CD4-positive, alpha-beta T cell treated with Interleukin-15 for 4 hours (primary cell): ENCODE results near the gene GRID2.
"Not testable (repeated sequence)": the region's sequence is repeated elsewhere in the genome, so short reads cannot be mapped to it uniquely, and the experiment has no call there.

Experiments
- DNase-seq: peaks from one replicate; pipeline ENCODE4 v3.0.0-alpha.2; 2020; ENCODE audit warnings: low spot score

GRID2 gene

DNA sequence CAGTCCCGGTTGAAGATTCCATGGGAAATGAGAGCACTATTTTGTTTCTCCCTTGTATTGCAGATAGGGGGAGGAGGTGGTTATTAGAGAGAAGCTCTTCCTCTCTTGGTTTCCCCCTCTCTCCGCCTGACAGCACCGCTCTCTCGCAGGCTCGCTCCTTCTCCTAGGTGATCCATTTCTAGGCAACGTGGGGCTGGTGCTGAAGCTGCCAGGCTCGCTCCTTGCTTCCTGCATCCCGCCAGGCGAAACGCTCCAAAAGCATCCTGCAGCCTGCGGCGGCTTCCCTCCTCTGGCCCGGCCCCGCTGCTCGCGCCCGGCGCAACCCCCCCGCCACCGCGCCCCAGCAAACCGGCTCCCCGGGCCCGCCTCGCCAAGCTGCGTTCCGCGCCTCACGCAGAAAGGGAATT, at the start of gene GRID2:
GRID2 (plus strand) TSS at position 346 of the 407 bp plus-strand sequence.
- no peak for DNase-seq

GRCh38 chr4:92253986-92254671, 49.6 kb upstream of the GRID2 start:
- DNase-seq: no peak

GRCh38 chr4:92254767-92255442, 48.9 kb upstream of the GRID2 start:
- no peak for DNase-seq

- DNase-seq: no peak
Observed at GRCh38 chr4:92255920-92256244, 47.9 kb upstream of the GRID2 start.

DNA sequence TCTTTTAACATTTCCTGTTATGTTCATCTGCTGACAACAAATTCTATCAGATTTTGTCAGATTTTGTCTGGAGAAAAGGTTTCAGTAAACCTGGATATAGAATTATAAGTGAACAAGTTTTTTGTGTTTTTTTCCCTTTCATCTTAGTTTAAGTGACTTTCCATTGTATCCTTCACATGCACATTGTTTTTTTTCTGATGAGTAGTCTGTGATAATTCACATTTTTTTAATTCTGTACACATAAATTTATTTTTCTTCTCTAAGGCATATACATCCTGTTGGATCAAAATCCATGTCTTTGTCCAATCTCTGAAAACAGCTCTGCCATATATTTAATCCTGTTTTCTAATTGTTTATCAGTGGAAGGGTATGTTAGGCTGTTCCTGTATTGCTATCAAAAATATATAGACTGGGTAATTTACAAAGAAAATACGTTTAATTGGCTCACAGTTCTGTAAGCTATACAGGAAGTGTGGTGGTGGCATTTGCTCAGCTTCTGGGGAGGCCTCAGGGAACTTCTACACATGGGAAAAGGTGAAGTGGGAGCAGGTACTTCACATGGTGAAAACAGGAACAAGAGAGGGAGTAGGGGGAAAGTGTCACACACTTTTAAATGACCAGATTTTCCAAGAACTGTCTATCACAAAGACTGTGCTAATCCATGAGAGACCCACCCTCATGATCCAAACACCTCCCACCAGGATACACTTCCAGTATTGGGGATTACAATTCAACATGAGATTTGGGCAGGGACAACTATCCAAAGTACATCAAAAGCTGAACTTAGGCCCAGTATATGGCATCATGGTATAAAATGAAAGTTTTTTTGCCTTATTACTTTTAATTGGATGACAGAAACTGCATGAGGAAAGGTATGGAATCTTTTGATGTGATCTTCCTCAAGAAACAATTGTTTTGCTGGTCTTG, 45.6 kb upstream of the GRID2 start:
- DNase-seq: no peak

GRCh38 chr4:92261256-92261655, 42.5 kb upstream of the GRID2 start:
- no peak for DNase-seq

DNA sequence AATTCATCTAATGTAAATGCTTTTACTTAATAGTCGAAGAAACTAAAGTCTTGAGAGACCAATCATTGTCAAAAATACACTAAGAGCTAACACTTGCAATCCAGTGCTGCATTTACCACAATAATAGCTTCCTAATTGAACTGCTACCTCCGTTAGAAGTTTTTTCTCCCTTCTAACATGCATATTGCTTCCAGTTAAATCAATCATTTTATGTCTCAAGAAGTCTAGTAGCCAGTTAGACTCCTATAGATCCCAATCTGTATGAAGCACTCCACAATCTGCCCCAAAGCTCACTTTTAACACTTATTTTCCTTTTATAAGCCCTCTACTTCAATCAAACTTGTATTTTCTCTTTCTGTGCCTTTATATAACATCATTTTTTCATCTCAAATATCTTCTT, 41.4 kb upstream of the GRID2 start:
- no peak for DNase-seq

DNA sequence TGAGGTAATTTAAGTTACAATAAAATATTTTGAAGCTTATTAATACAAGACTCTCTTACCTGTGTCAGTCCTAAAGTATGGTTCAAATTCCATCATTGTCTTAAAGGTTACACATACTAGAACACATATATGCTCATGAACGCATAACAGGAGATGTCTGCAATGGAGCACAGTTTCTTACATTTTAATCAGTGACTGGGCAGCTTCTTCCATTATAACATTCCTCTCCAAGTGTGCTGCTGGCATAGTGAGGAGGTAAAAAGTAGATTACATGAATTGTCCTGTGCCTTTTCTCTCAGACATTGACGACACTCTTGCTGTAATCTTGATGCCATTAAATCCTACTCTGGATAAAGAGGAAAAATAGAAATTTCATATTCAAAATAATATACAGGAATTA, 40.8 kb upstream of the GRID2 start:
- DNase-seq: no peak

DNA sequence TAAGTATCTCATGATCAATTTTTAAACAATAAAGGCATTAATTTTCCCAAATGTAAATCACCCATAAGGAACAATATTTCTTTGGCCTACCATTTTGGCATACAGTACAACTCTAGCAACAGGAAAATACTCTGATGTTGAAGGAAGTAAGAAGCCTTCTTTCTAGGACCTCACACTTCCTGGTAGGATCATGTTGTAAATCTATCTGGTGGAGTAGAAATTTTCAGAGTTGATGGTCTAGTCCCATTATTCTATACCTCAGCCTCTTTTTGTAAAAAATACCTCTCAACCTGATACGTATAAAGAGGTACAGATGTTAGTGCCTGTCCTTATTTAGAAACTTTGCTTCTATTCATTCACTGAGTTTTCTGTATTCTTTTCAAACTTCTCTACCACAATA, 40.2 kb upstream of the GRID2 start:
- no peak for DNase-seq

DNA sequence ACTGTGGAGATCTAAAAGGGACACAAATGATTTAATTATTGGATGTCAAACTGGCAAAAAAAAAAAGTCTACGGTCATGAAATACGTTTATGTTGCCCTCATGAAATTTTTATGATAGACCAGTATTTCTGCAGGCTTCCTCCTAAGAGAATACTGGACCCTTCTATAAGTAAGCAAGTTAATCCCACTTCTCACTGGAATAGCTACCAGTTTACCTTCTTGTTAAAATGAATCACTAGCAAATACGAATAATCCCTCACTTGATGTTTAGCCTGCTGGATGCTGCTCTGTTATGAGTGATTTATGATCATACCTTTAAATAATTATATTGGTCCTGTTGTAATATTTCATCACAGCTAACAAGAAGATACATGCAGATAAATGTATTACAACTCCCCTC, 39.6 kb upstream of the GRID2 start:
- DNase-seq: no peak

DNA sequence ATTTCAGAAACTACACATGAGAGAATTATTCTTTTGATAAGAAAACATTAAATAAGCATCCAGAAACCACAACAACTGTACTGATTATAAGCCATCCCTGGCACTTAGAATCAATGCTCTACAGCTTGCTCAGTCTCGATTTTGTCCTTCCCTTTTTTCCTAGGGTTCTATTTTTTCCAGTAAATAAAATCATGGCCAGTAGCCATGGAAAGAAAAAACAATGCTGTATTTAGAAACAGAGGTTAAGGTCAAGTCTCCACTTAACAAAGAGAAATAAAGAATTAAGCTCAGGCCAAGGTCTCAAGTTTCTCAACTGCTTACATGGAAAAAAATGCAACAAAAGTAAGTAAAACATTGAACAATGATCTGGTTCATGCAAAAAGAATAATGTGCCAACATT, 38.7 kb upstream of the GRID2 start:
- no peak for DNase-seq

- no peak for DNase-seq
Observed at GRCh38 chr4:92265798-92266197, 38.0 kb upstream of the GRID2 start.

GRCh38 chr4:92266521-92266920, 37.2 kb upstream of the GRID2 start:
- no peak for DNase-seq

- no peak for DNase-seq
Observed at GRCh38 chr4:92268642-92269041, 35.1 kb upstream of the GRID2 start.

- DNase-seq: no peak
Observed at GRCh38 chr4:92270908-92271307, 32.9 kb upstream of the GRID2 start.

DNA sequence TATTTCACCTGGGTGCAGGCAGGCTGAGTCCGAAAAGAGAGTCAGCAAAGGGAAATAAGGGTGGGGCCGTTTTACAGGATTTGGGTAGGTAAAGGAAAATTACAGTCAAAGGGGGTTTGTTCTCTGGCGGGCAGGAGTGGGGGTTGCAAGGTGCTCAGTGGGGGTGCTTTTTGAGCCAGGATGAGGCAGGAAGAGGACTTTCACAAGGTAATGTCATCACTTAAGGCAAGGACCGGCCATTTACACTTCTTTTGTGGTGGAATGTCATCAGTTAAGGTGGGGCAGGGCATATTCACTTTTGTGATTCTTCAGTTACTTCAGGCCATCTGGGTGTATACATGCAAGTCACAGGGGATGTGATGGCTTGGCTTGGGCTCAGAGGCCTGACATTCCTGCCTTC, 32.2 kb upstream of the GRID2 start:
- not testable (repeated sequence) for DNase-seq

GRCh38 chr4:92277057-92277881, 26.5 kb upstream of the GRID2 start:
- DNase-seq: not testable (repeated sequence)

DNA sequence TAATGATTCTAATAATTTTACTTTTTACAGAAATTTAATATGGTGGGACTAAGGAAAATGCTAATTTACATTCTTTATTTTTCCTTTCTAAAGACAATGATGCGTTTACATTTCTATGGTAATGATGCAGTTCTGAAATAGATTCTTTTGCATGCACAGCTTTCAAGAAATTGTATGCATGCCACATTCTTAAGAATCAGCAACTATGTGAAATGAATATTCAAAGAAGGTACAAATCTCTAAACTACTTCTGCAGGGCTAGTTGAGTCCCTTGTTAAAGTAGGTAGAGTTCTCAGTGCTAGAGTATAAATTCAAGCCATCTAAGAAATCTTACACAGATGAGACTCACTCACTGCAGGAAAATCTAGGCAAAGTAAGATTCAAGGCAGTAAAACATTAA, 24.5 kb upstream of the GRID2 start:
- no peak for DNase-seq

DNA sequence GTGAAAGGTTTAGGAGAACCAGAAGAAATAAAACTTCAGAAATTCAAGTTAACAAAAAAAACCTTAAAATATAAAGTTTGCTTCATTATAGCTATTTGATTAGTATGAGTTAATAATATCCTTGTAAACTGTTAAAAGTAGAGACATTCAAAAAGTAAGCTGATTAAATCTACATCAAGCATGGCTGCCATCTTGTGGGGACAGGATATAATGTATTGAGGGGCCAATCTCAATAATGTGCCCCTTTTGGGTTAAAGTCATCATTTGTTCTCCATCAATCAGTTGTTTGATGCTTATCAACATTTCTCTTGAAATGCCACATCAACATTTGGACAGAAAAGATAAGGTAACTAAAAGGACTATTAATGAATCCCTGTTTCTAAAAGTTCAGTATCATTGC, 4.6 kb upstream of the GRID2 start:
- no peak for DNase-seq

DNA sequence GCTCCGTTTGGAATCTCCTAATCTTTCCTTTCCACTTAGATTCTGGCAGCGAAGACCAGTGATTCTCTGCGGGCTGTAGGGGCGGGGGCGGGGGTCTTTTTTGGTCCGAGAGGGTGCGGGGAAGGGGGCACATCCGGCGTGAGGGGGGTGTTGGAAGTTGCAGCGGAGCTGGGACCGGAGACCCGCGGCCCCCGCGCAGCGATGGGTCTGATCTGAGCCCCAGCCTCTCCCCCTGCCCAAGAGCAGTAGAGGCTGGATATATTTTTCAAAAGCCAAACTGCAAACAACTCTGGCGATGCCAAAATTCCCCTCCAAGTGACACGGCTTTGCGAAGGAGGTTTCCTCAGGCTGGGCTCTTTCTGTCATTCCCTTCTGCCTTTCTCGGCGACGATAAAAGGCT, 355 bp downstream of the GRID2 start:
- DNase-seq: no peak

GRCh38 chr4:92304606-92305005, 840 bp downstream of the GRID2 start:
- DNase-seq: no peak
